B cell (primary cell): ENCODE measurements around the gene TEX264.
"Not testable (repeated sequence)": the region's sequence is repeated elsewhere in the genome, so short reads cannot be mapped to it uniquely, and the experiment has no call there.

Experiments
- EZH2 ChIP-seq: IDR thresholded peaks from 2 replicates; pipeline ENCODE4 v1.6.1; 2012; ENCODE audit warnings: borderline replicate concordance, low read depth, mild to moderate bottlenecking, moderate library complexity, low read length; ENCODE audit not compliant: insufficient read depth, poor library complexity, severe bottlenecking
- TF ChIP-seq, protein P1 (sequence below): fragments of 200-600 bp; IDR thresholded peaks from one replicate; pipeline ENCODE4 v1.8.0; 2022; ENCODE audit warnings: antibody characterized with exemption, mild to moderate bottlenecking

DNA sequence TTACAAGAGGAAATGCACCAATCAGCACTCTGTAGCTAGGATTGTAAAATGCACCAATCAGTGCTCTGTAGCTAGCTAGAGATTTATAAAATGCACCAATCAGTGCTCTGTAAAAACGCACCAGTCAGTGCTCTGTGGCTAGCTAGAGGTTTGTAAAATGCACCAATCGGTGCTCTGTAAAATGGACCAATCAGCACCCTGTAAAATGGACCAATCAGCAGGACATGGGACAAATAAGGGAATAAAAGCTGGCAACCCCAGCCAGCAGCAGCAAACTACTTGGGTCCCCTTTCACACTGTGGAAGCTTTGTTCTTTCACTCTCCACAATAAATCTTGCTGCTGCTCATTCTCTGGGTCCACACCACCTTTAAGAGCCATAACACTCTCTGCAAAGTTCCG is 71.3 kb downstream of the TEX264 start:
- TF ChIP-seq, protein P1, sequence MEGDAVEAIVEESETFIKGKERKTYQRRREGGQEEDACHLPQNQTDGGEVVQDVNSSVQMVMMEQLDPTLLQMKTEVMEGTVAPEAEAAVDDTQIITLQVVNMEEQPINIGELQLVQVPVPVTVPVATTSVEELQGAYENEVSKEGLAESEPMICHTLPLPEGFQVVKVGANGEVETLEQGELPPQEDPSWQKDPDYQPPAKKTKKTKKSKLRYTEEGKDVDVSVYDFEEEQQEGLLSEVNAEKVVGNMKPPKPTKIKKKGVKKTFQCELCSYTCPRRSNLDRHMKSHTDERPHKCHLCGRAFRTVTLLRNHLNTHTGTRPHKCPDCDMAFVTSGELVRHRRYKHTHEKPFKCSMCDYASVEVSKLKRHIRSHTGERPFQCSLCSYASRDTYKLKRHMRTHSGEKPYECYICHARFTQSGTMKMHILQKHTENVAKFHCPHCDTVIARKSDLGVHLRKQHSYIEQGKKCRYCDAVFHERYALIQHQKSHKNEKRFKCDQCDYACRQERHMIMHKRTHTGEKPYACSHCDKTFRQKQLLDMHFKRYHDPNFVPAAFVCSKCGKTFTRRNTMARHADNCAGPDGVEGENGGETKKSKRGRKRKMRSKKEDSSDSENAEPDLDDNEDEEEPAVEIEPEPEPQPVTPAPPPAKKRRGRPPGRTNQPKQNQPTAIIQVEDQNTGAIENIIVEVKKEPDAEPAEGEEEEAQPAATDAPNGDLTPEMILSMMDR: not testable (repeated sequence)
- not testable (repeated sequence) for TF ChIP-seq EZH2
